ENCODE measurements around the gene ISCA2. TPM values are rescaled to one million over a fixed set of nuclear protein-coding genes. Genes with fewer than 3 reads are reported as not detected.

Gene ISCA2
- total and polyA plus RNA-seq, 2 donors (not counting 3 experiments of a cell fraction or from before 2014, with no cell fraction given): 22.6 to 25.7 TPM

GRCh38 chr14:74472601-74473000, 21.0 kb upstream of the ISCA2 start:
- FAIRE-seq: no peak
- H3K9ac ChIP-seq (replicated peaks; ENCODE audit: extremely low read depth, insufficient read depth, low read length): no peak overlapping the region
- H3K4me3 ChIP-seq (replicated peaks in 1 of 3; ENCODE audit: insufficient read depth in 1 of 3, low read depth in 1 of 3, low read length in 3 of 3): no peak overlapping the region

GRCh38 chr14:74474376-74474775, 19.2 kb upstream of the ISCA2 start:
- FAIRE-seq: no peak
- Histone ChIP-seq H2AFZ (ENCODE audit: low read depth, low read length) (no peak overlapping the region), H3K9me1 (replicated peaks; ENCODE audit: control insufficient read depth, extremely low read depth, insufficient read depth, low read length) (no peaks in the 10 kb centered on the region), H3K27me3 (ENCODE audit: control insufficient read depth in 2 of 2, insufficient read depth in 2 of 2, low read length in 2 of 2) (no peaks in the 10 kb centered on the region), H3K27ac (ENCODE audit: insufficient read depth, low read depth, low read length) (no peak overlapping the region), H3K9me3 (replicated peaks; ENCODE audit: control insufficient read depth, insufficient read depth, low read length) (no peaks in the 10 kb centered on the region), H4K20me1 (replicated peaks; ENCODE audit: control insufficient read depth, extremely low read depth, insufficient read depth, low read length) (no peaks in the 10 kb centered on the region), H3K36me3 (ENCODE audit: control insufficient read depth in 2 of 2, extremely low read depth in 1 of 2, insufficient read depth in 2 of 2, low read length in 2 of 2) (peaks cover 0 to 12% of the 10 kb centered on the region in 2 experiments), H3K4me2 (ENCODE audit: insufficient read depth, low read length) (no peak overlapping the region), H3K4me1 (ENCODE audit: control insufficient read depth, extremely low read depth, insufficient read depth, low read length) (peaks cover 5% of the 10 kb centered on the region), H3K79me2 (ENCODE audit: control insufficient read depth, insufficient read depth, low read length) (no peaks in the 10 kb centered on the region), H3K4me3 (replicated peaks in 1 of 3; ENCODE audit: insufficient read depth in 1 of 3, low read depth in 1 of 3, low read length in 3 of 3) (no peak overlapping the region), H3K9ac (replicated peaks; ENCODE audit: extremely low read depth, insufficient read depth, low read length) (no peak overlapping the region)
- POLR2A ChIA-PET: no interaction called here
- BruUV-seq (replicated peaks): no TSS peak
- no peak for DNase-seq (ENCODE audit: low read depth, low spot score)
- dilution Hi-C loops (cut with MboI; ENCODE audit: extremely low pct_ligation_motif_present, low sequenced_read_pairs): no loop called here
- TF ChIP-seq POLR2AphosphoS5 (IDR thresholded peaks at IDR 0.05; ENCODE audit: insufficient read depth, low read depth, low read length) (no peak), CTCF (IDR thresholded peaks at IDR 0.05; ENCODE audit: extremely low read depth in 1 of 2, insufficient read depth in 1 of 2, low read depth in 1 of 2, low read length in 2 of 2) (no peak), JUN (IDR thresholded peaks at IDR 0.05; ENCODE audit: borderline replicate concordance, insufficient read depth, insufficient read length, low read depth) (no peak), FOS (IDR thresholded peaks at IDR 0.05; ENCODE audit: borderline replicate concordance, insufficient read depth, low read length) (no peak)
- intact Hi-C loops (cut with micrococcal nuclease): no loop called here
- CTCF ChIA-PET: interaction anchor here (1.0 kb wide), 1 partner anchor 10 kb away, joined by 3 read pairs; no protein-coding TSS in a partner anchor

More at GRCh38 chr14:74472601-74473000, 21.0 kb upstream of the ISCA2 start:
- no peaks in the 10 kb centered on the region for H3K27me3 ChIP-seq (ENCODE audit: control insufficient read depth in 2 of 2, insufficient read depth in 2 of 2, low read length in 2 of 2)
- ChIA-PET CTCF (no interaction called here), POLR2A (no interaction called here)
- no peak for TF ChIP-seq POLR2AphosphoS5 (IDR thresholded peaks at IDR 0.05; ENCODE audit: insufficient read depth, low read depth, low read length)
- TF ChIP-seq MYC (IDR thresholded peaks at IDR 0.05; ENCODE audit: low read depth, low read length): no peak
- no peak for TF ChIP-seq MAX (IDR thresholded peaks at IDR 0.05; ENCODE audit: insufficient read depth, insufficient read length)
- no peak for TF ChIP-seq GATA2 (IDR thresholded peaks at IDR 0.05; ENCODE audit: insufficient read depth, insufficient read length, low read depth, low read length)
- DNase-seq (ENCODE audit: low read depth, low spot score): no peak
- no peak overlapping the region for H3K27ac ChIP-seq (ENCODE audit: insufficient read depth, low read depth, low read length)
- intact Hi-C loops (cut with micrococcal nuclease) (no loop called here), dilution Hi-C loops (cut with MboI; ENCODE audit: extremely low pct_ligation_motif_present, low sequenced_read_pairs) (no loop called here)
- no peaks in the 10 kb centered on the region for H3K9me3 ChIP-seq (replicated peaks; ENCODE audit: control insufficient read depth, insufficient read depth, low read length)
- no peak overlapping the region for H2AFZ ChIP-seq (ENCODE audit: low read depth, low read length)
- H3K79me2 ChIP-seq (ENCODE audit: control insufficient read depth, insufficient read depth, low read length): no peaks in the 10 kb centered on the region
- H3K4me1 ChIP-seq (ENCODE audit: control insufficient read depth, extremely low read depth, insufficient read depth, low read length): no peaks in the 10 kb centered on the region
- no peaks in the 10 kb centered on the region for H3K9me1 ChIP-seq (replicated peaks; ENCODE audit: control insufficient read depth, extremely low read depth, insufficient read depth, low read length)
- H3K36me3 ChIP-seq (ENCODE audit: control insufficient read depth in 2 of 2, extremely low read depth in 1 of 2, insufficient read depth in 2 of 2, low read length in 2 of 2): peaks cover 0 to 12% of the 10 kb centered on the region in 2 experiments
- no peaks in the 10 kb centered on the region for H4K20me1 ChIP-seq (replicated peaks; ENCODE audit: control insufficient read depth, extremely low read depth, insufficient read depth, low read length)
- no peak overlapping the region for H3K4me2 ChIP-seq (ENCODE audit: insufficient read depth, low read length)
- BruUV-seq (replicated peaks): no TSS peak
